ENCODE data around the gene EXOC4.

EXOC4 gene

DNA sequence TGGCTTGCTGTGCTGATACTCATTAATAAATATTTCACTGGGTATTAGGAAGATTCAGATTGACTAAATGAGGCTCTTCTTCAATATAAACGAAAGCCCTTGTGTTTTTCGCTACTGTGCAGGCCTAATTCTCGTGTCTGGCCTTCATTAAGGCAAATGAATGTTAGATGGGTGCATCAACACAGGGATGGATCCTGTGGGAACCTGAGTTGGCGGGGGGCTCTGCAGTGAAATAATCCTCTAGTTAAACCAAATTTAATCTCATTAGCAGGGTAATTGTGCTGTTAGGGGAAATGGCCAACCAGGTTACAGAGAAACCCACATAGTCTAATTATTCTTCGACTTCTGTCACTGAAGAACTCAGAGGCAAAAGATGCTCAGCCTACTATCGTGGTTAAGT is 548.5 kb downstream of the EXOC4 start:
- no peaks in the 10 kb centered on the region for H3K9me3 ChIP-seq (ENCODE audit: control insufficient read depth, insufficient read depth, low read depth, low read length)
- H3K36me3 ChIP-seq (ENCODE audit: control insufficient read depth, insufficient read depth, low read length): no peaks in the 10 kb centered on the region
- no peak overlapping the region for H3K4me3 ChIP-seq (ENCODE audit: low read depth, low read length)
- H3K9ac ChIP-seq (ENCODE audit: low read length): no peak overlapping the region
- no peak overlapping the region for H3K27ac ChIP-seq (ENCODE audit: low read depth, low read length)
- no peaks in the 10 kb centered on the region for H3K4me1 ChIP-seq (ENCODE audit: control insufficient read depth, insufficient read depth, low read length)
- H3K27me3 ChIP-seq (ENCODE audit: control insufficient read depth, insufficient read depth, low read length): no peaks in the 10 kb centered on the region

GRCh38 chr7:133804127-133804526 is 551.2 kb downstream of the EXOC4 start:
- Histone ChIP-seq H3K36me3 (ENCODE audit: control insufficient read depth, insufficient read depth, low read length) (no peaks in the 10 kb centered on the region), H3K4me3 (ENCODE audit: low read depth, low read length) (no peak overlapping the region), H3K27ac (ENCODE audit: low read depth, low read length) (no peak overlapping the region), H3K27me3 (ENCODE audit: control insufficient read depth, insufficient read depth, low read length) (no peaks in the 10 kb centered on the region), H3K4me1 (ENCODE audit: control insufficient read depth, insufficient read depth, low read length) (no peaks in the 10 kb centered on the region), H3K9ac (ENCODE audit: low read length) (no peak overlapping the region), H3K9me3 (ENCODE audit: control insufficient read depth, insufficient read depth, low read depth, low read length) (no peaks in the 10 kb centered on the region)

GRCh38 chr7:133805426-133805825 is 552.5 kb downstream of the EXOC4 start:
- Histone ChIP-seq H3K27me3 (ENCODE audit: control insufficient read depth, insufficient read depth, low read length) (no peaks in the 10 kb centered on the region), H3K9me3 (ENCODE audit: control insufficient read depth, insufficient read depth, low read depth, low read length) (no peaks in the 10 kb centered on the region), H3K4me1 (ENCODE audit: control insufficient read depth, insufficient read depth, low read length) (no peaks in the 10 kb centered on the region), H3K4me3 (ENCODE audit: low read depth, low read length) (no peak overlapping the region), H3K27ac (ENCODE audit: low read depth, low read length) (no peak overlapping the region), H3K9ac (ENCODE audit: low read length) (no peak overlapping the region), H3K36me3 (ENCODE audit: control insufficient read depth, insufficient read depth, low read length) (no peaks in the 10 kb centered on the region)

DNA sequence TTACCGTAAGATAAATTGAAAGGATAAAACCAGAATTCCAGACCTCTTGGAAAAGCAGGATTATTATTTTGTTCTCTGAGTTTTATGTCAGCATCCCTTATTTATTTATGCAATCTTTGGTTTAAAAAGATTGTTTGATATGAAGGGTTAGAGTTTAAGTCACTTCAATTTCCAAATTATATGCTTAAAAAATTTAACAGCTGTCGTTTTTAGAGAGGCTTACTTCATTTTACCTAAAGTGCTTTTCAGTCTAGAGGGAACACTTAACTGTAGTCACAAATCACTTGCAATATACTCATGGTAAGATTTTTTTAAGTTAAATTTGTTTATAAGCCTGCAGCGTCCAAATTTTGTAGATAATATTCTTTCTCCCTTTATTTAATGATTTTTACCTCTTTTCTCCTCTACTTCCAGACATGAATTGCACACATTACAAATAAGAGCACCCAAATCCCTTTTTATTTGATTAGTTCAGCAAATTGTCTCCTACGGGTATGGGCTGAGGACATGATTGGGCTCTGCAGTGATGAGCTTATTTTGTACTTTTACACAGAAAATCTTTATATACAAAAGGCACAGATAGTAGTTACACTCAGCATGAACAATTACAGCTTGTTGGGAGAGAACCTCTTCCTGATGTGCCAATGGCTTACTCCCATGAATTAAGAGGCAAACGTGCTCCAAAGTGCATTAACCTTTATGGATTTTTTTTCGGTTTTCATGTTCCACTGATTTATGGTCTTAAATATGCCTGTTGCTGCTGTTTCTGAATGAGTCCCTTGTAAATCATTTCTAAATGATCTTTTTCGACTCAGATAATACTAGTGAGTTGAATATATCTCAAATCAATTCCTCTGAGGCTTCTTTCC is 555.0 kb downstream of the EXOC4 start:
- Histone ChIP-seq H3K36me3 (ENCODE audit: control insufficient read depth, insufficient read depth, low read length) (no peaks in the 10 kb centered on the region), H3K27ac (ENCODE audit: low read depth, low read length) (no peak overlapping the region), H3K27me3 (ENCODE audit: control insufficient read depth, insufficient read depth, low read length) (no peaks in the 10 kb centered on the region), H3K4me1 (ENCODE audit: control insufficient read depth, insufficient read depth, low read length) (no peaks in the 10 kb centered on the region), H3K9me3 (ENCODE audit: control insufficient read depth, insufficient read depth, low read depth, low read length) (no peaks in the 10 kb centered on the region), H3K4me3 (ENCODE audit: low read depth, low read length) (no peak overlapping the region), H3K9ac (ENCODE audit: low read length) (no peak overlapping the region)

DNA sequence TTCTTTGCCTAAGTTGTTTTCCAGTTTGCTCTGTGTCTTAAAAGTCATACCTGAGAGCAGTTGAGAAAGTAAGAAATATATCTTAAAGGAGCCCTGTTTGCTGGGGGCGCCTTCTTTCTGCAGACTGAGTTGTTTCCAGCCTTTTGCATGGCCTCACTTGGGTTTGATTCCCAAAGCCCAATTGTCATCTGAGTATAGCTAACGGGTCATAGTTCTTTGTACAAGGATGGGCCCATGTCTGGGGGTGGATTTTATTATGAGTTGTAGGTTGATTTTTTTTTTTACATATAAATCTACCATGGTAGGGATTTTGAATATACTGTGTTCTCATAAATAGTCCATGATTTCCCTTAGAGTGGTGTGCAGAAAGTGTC is 555.6 kb downstream of the EXOC4 start:
- Histone ChIP-seq H3K27ac (ENCODE audit: low read depth, low read length) (no peak overlapping the region), H3K27me3 (ENCODE audit: control insufficient read depth, insufficient read depth, low read length) (no peaks in the 10 kb centered on the region), H3K4me3 (ENCODE audit: low read depth, low read length) (no peak overlapping the region), H3K4me1 (ENCODE audit: control insufficient read depth, insufficient read depth, low read length) (no peaks in the 10 kb centered on the region), H3K9ac (ENCODE audit: low read length) (no peak overlapping the region), H3K36me3 (ENCODE audit: control insufficient read depth, insufficient read depth, low read length) (no peaks in the 10 kb centered on the region), H3K9me3 (ENCODE audit: control insufficient read depth, insufficient read depth, low read depth, low read length) (no peaks in the 10 kb centered on the region)

- H3K4me1 ChIP-seq (ENCODE audit: control insufficient read depth, insufficient read depth, low read length): no peaks in the 10 kb centered on the region
- no peak overlapping the region for H3K9ac ChIP-seq (ENCODE audit: low read length)
- H3K27me3 ChIP-seq (ENCODE audit: control insufficient read depth, insufficient read depth, low read length): no peaks in the 10 kb centered on the region
- H3K9me3 ChIP-seq (ENCODE audit: control insufficient read depth, insufficient read depth, low read depth, low read length): no peaks in the 10 kb centered on the region
- no peaks in the 10 kb centered on the region for H3K36me3 ChIP-seq (ENCODE audit: control insufficient read depth, insufficient read depth, low read length)
- H3K4me3 ChIP-seq (ENCODE audit: low read depth, low read length): no peak overlapping the region
- no peak overlapping the region for H3K27ac ChIP-seq (ENCODE audit: low read depth, low read length)
Measured at GRCh38 chr7:133812877-133813276, 560.0 kb downstream of the EXOC4 start.

GRCh38 chr7:133815611-133816210 is 562.8 kb downstream of the EXOC4 start:
- Histone ChIP-seq H3K4me3 (ENCODE audit: low read depth, low read length) (no peak overlapping the region), H3K36me3 (ENCODE audit: control insufficient read depth, insufficient read depth, low read length) (no peaks in the 10 kb centered on the region), H3K27me3 (ENCODE audit: control insufficient read depth, insufficient read depth, low read length) (no peaks in the 10 kb centered on the region), H3K9ac (ENCODE audit: low read length) (no peak overlapping the region), H3K27ac (ENCODE audit: low read depth, low read length) (no peak overlapping the region), H3K9me3 (ENCODE audit: control insufficient read depth, insufficient read depth, low read depth, low read length) (no peaks in the 10 kb centered on the region), H3K4me1 (ENCODE audit: control insufficient read depth, insufficient read depth, low read length) (no peaks in the 10 kb centered on the region)

DNA sequence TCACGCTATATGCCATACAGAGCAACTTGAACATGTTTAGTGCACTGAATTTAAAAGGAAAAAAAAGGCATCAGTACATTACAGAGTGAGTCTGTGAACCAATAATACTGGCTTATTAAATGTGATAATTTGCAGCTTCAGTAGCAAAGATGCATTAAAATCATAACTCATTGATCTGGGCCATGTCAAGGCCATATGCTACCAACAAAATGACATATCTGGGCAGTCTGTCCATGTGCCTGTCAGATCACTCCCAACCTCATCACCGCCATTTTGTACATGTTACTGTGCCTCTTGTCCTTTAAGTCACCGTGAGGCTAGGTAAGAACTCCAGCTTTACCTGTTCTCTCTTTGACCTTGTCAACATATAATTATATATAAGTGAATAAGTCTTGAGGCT is 566.8 kb downstream of the EXOC4 start:
- no peaks in the 10 kb centered on the region for H3K36me3 ChIP-seq (ENCODE audit: control insufficient read depth, insufficient read depth, low read length)
- H3K4me3 ChIP-seq (ENCODE audit: low read depth, low read length): no peak overlapping the region
- H3K9ac ChIP-seq (ENCODE audit: low read length): no peak overlapping the region
- no peaks in the 10 kb centered on the region for H3K4me1 ChIP-seq (ENCODE audit: control insufficient read depth, insufficient read depth, low read length)
- no peaks in the 10 kb centered on the region for H3K27me3 ChIP-seq (ENCODE audit: control insufficient read depth, insufficient read depth, low read length)
- no peak overlapping the region for H3K27ac ChIP-seq (ENCODE audit: low read depth, low read length)
- H3K9me3 ChIP-seq (ENCODE audit: control insufficient read depth, insufficient read depth, low read depth, low read length): no peaks in the 10 kb centered on the region

DNA sequence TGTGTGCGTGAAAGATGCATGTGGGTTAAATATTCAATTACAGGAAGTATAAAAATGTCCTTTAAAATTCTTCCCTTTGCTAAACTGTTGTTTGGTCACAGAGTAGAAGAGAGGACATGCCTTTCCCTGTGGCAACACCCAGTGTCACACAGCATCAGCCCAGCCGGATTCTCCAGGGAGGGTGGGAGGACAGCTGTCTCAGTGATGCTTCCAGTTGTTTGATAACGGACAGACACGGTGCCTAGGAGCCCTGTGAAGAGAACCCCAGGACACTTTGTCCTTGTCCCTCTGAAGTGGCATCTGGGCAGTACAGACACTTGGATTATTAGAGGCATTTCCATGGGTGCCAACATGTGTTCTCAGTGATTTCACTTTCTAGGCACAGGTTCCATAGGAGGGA is 567.7 kb downstream of the EXOC4 start:
- H3K4me3 ChIP-seq (ENCODE audit: low read depth, low read length): no peak overlapping the region
- H3K36me3 ChIP-seq (ENCODE audit: control insufficient read depth, insufficient read depth, low read length): no peaks in the 10 kb centered on the region
- H3K9ac ChIP-seq (ENCODE audit: low read length): no peak overlapping the region
- H3K27me3 ChIP-seq (ENCODE audit: control insufficient read depth, insufficient read depth, low read length): no peaks in the 10 kb centered on the region
- no peaks in the 10 kb centered on the region for H3K4me1 ChIP-seq (ENCODE audit: control insufficient read depth, insufficient read depth, low read length)
- H3K9me3 ChIP-seq (ENCODE audit: control insufficient read depth, insufficient read depth, low read depth, low read length): no peaks in the 10 kb centered on the region
- H3K27ac ChIP-seq (ENCODE audit: low read depth, low read length): no peak overlapping the region

DNA sequence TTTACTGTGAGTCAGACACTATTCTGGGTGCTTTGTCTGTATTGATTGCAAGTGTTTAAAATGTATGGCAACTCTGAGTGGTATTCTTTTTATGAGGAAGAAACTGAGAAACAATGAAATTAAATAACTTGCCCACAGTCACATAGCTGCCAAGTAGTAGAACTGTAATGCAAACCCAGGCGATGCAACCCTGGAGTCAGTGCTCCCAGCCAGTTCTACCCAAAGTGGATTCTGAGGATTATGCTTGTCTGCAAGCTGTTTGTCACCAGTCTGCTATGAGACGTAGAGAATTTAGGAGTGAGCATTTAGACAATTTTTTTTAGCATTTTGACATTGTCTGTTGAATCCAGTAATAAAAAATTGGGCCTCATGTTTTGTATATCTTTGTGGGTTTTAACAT is 568.3 kb downstream of the EXOC4 start:
- Histone ChIP-seq H3K9ac (ENCODE audit: low read length) (no peak overlapping the region), H3K36me3 (ENCODE audit: control insufficient read depth, insufficient read depth, low read length) (no peaks in the 10 kb centered on the region), H3K9me3 (ENCODE audit: control insufficient read depth, insufficient read depth, low read depth, low read length) (no peaks in the 10 kb centered on the region), H3K27ac (ENCODE audit: low read depth, low read length) (no peak overlapping the region), H3K27me3 (ENCODE audit: control insufficient read depth, insufficient read depth, low read length) (no peaks in the 10 kb centered on the region), H3K4me3 (ENCODE audit: low read depth, low read length) (no peak overlapping the region), H3K4me1 (ENCODE audit: control insufficient read depth, insufficient read depth, low read length) (no peaks in the 10 kb centered on the region)

GRCh38 chr7:133822001-133822641 is 569.2 kb downstream of the EXOC4 start:
- Histone ChIP-seq H3K36me3 (ENCODE audit: control insufficient read depth, insufficient read depth, low read length) (no peaks in the 10 kb centered on the region), H3K4me1 (ENCODE audit: control insufficient read depth, insufficient read depth, low read length) (no peaks in the 10 kb centered on the region), H3K4me3 (ENCODE audit: low read depth, low read length) (no peak overlapping the region), H3K9ac (ENCODE audit: low read length) (no peak overlapping the region), H3K27me3 (ENCODE audit: control insufficient read depth, insufficient read depth, low read length) (no peaks in the 10 kb centered on the region), H3K27ac (ENCODE audit: low read depth, low read length) (no peak overlapping the region), H3K9me3 (ENCODE audit: control insufficient read depth, insufficient read depth, low read depth, low read length) (no peaks in the 10 kb centered on the region)

Measured in HUES6 (cell line).